GM18873 (cell line): ENCODE results near the gene ZFP92.

Experiments
- ATAC-seq: cut with Tn5 transposase; IDR thresholded peaks from one replicate; pipeline ENCODE4 v1.9.1; 2021; ENCODE audit warnings: mild to moderate bottlenecking, moderate library complexity, moderate number of reproducible peaks; ENCODE audit not compliant: unreplicated experiment, low FRiP score

ZFP92 gene, protein sequence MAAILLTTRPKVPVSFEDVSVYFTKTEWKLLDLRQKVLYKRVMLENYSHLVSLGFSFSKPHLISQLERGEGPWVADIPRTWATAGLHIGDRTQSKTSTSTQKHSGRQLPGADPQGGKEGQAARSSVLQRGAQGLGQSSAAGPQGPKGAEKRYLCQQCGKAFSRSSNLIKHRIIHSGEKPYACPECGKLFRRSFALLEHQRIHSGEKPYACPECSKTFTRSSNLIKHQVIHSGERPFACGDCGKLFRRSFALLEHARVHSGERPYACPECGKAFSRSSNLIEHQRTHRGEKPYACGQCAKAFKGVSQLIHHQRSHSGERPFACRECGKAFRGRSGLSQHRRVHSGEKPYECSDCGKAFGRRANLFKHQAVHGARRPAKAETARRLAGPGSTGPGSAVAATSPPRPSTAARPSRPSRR

DNA sequence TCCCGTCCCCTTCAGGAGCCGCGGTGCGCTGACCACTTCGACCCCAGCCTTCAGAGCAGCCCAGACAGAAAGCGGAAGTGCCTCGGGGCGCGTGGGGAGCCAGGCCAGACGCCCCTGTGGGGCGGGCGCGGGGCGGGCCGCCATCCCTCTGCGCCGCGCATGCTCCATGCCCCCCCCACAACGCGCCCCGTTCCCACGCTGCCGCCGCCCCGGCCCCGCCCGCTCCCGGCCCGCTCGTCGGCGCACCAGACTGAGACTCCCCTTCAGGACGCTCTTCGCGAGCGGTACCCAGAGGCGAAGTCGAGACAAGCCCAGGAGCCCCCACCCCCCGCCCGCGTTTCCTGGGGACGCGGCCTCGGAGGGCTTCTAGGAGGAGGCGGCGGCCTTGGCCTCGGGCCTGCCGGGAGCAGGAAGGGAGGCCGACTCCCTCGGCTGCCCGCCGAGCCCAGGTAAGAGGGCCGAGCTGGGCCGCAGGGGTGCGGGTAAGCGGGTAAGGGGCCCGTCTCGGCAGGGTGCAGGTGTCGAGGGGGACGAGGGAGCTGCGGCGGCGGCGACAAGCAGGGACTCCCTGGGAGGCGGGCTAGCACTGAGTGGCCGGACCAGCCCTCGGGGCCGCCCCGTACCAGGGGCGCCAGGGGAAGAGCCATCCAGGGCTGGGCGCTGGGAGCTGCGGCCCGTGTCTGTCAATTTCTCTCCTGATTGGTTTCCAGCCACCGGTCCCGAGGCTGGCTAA lies at the start of gene ZFP92:
TSS of gene ZFP92 (plus strand) at position 218 of the 733 bp plus-strand sequence. CDS start 6,851 bp downstream, outside the sequence.
- ATAC-seq, result no peak

DNA sequence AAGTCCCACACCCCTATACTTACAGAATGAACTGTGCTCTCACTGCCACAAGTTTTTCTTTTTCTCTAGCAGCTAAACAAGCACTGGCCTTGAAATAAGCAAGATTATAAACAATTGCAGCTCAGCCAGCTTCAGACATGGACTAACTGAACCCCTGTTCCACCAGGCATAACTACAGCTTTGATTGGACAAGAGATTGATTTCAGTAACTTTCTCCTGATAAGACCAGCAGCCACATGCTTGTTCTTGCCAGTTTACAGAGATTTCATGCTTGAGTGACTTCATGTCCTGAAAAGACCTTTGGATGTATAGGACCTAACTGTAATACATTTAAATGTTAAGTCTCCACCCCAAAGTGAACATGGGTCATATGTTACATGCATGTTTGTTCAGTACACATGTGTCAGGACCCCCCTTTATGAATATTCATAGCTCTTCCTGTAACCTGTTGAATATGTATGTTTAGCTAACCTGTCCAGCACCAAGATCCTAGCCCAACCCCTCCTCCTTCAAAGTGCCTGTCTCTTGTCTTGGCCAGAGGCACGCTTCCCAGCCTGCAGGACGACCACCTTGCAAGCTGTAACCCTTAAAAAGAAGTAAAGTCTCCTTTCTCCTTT lies 49.4 kb upstream of the ZFP92 start:
- ATAC-seq, result no peak

DNA sequence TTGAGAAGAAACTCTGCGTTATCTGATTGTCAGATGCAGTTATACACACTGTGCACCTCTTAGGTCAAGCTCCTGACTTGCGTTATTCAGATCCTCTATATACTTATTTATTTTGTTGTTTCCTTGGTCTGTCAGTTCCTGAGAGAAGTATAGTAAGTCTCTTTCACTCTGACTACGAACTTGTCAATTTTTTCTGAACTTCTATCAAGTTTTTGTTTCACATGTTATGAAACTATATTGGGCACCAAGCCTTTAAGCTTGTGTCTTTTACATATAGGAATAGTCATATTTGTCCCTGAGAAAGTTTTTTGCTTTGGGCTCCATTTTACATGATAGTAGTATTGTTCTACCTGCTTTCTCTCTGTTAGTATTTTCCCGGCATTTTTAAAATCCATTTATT lies 45.6 kb upstream of the ZFP92 start:
- peak; percentile 50 for ATAC-seq

DNA sequence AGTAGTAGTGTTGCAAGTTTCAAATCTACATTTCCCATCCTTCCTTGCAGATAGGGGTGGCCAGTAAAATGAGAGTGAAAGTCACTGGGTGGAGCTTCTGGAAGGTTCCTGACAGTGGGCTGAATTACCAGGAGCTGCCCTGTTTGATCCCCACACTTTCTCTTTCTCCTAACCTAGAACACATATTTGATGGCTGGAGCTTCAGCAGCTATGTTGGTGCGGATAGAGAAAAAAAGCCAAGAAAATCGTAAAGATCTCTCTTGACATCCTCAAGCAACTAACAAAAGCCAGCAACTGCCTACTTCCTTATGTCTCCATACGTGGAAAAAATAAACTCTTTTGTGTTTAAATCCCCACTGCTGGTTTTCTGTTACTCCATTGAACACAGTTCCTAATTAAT lies 45.2 kb upstream of the ZFP92 start:
- ATAC-seq, result no peak

DNA sequence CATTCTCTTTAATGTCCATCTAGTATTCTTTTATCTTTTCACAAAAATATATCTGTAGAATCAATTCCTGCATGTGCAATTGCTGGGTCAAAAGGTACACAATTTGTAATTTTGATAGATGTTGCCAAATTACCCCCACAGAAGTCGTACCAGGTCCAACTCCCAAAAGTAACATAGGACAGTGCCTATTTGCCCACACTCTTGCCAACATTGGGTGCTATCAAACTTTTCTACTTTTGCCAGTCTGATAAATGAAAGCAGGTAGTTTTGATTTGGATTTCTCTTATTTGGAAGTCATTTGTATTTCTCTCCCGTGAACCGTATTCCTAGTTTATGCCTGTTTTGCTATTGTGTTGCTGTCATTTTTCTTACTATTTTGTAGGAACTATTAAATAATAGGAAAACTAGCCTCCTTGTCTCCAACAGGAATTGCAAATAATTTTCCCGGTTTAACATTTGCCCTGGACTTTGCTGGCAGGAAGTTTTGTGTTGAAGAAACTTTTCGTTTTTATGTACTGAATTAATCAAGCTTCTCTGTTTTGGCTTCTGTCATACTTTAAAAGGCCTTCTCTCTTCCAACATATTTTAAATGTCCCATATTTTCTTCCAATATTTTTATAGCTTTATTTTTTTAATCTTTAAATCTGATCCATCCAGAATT lies 44.3 kb upstream of the ZFP92 start:
- no peak for ATAC-seq

DNA sequence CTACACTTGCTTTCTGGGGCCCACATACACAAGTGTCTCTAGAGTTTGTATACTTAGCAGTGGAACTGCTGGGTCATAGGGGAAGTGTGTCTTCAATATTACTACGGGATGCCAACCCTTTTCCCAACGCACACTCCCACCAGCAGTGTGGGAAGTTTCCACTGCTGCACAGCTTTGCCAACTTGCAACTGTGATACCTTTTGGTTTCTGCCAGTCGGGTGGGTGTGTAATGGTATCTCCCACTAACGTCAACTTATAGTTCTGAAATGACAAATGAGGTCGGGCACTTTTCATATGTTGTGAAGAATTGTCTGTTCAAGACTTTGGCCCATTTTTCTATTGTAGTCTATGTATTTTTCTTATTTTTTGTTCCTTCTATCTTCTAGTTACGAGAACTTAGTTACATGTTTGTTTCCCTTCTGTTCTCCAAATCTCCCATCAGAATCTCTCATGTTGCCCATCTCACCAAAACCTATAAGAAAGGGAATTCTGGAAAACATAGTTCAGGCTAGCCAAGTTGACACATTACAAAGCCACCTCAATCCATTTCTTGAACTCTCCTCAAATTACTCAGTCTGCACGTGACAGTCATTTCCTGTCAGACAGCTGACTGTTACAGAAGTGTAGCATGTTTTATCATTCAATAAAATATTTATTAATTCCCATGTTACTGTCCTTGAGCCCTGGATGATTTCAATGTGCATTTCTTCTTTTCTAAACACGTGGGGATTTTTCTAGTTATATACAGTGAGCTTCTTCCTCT lies 40.8 kb upstream of the ZFP92 start:
- ATAC-seq, result no peak

DNA sequence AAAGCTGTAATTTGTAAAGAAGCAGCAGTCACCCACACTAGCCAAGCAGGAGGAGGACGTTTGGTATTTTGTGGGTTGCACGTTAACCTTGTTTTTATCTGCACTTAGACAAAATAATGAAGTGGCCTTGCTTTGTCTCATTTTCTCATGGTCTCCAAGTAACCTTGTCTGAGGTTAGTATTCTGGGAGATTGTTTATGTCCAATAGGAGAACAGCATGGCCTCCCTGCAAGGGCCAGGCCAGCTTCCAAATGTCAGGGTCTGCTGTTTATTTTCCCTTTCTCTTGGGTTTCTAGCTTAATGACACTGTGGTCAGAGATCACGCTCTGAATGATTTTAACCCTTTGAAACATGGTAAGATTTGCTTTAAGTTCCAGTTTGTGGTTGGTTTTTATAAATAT lies 40.0 kb upstream of the ZFP92 start:
- no peak for ATAC-seq

DNA sequence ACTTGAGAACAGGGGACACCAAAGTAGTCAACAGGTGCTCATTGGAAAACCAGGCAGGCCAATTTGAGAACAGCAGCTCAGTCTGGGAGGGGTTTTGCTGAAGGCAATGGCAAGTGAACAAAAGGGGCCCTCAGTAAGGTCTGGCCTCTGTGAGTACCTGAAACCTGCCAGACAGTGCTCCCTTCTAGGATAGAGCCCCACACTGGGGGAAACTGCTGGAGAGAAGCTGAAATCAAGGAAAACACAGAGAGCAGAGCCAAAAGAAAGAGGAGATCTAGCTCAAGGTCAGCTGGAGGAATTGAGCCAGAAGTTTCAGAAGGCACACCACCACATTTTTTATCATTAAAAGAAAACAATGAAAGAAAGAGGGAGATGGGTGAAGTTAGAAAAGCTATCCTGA lies 38.3 kb upstream of the ZFP92 start:
- ATAC-seq, result no peak

DNA sequence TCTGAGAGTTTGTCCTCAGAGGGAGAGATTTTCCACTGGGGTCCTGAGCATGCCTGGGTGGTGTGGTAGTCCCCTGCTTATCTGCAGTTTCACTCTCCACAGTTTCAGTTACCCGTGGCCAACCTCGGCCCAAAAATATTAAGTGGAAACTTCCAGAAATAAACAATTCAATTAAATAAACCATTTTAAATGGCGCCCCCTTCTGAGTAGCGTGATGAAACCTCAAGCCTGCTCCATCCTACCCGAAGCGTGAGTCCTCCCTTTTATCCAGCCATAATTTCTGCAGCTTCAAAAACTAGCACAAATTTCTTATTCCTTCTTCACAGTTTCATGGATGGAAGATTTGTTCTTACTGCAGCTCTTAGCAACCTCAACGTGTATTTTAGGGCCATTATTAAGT lies 36.8 kb upstream of the ZFP92 start:
- no peak for ATAC-seq

DNA sequence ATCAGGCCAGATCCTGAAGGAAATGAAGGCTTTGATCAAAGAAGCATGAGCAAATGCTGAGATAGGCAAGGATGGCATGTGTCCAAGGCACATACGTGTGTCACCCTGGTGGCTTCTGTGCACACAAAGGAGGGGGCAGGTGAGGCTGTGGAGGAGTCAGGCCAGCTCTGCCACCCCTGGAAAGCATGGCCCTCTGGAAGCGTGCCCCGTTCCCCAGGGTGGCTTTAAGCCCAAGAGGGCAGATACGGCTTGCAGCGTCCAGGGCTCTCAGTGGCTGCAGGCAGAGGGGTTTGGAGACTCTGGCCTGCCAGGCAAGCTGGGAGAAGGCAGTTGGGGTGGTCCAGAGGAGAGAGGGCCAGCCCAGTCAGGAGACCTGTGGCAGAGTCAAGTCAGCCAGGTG lies 35.7 kb upstream of the ZFP92 start:
- no peak for ATAC-seq

DNA sequence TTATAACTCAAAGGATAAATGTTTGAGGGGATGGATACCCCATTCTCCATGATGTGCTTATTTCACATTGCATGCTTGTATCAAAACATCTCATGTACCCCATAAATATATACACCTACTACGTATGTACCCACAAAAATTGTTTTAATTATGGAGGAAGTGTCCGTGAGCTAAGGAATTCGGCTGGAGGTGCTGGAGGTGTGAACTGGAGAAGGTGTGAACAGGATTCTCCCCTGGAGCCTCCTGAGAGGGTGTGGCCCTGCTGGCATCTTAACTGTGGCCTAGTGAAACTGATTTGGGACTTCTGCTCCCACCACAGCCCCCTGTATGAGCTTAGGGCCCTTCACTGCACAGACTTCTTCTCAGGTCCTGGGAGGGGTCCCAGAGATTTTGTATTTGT lies 33.5 kb upstream of the ZFP92 start:
- no peak for ATAC-seq

DNA sequence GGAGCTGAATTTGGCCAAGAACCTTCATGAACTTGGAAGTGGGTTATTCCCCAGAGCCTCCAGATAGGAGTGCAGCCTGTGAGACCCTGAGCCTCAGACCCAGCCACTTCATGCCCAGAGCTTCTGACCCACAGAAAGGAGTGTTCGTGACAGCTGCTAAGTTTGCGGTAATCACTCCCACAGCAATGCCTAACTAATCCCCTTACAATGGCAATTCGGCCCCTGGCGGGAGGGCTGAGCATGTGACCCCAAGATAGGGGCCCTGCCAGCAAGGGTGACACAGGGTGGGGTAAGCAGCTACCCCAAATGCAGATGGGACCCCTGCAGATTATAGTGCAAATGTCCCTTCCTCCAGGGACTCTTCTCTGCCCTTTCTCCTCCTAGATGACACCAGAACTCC lies 32.7 kb upstream of the ZFP92 start:
- no peak for ATAC-seq

DNA sequence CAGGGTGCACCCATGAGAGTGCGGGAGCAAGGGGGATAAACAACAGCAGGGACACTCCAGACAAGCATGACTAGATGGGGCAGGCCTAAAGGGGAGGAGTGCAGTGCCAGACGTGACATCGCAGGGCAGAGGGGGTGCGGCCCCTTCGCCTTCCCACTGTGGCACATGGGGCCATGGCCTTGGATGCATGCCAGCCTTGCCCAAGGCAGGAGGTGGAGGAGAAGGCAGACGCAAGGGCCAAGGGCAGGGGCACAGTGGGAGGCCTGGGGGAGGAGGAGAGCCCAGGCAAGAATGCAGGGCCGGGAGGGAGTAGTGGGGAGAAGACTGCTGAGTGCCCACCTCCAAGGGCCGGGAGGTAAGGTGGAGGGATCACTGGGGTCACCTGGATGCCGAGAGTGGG lies 31.8 kb upstream of the ZFP92 start:
- ATAC-seq, result no peak

DNA sequence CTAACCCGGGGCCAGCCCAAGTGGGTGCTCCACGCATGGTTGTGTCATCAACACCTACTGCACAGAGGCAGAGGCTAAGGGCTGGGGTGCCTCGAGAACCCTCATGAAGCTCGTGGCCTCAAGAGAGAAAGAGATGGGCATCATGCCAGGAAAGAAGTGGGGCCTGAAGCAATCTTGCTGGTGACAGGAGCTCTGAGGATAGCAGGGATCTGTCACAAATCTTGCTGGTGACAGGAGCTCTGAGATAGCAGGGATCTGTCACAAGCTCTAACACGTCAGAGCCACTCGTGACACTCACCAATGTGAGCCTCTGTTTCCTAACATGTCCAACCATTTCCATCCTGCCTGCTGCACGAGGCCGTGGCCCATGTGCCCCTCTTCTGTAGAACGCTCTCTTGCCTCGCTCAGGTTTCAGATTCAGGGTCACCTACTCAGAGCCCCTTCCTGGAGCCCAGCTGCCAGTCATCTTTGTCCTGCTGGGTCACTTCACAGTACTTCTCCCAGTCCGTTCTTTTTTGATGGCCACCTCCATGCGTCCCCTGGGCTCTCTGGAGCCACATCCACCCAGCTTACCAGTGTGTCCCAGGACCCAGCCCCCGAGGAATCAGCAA lies 31.2 kb upstream of the ZFP92 start:
- no peak for ATAC-seq

DNA sequence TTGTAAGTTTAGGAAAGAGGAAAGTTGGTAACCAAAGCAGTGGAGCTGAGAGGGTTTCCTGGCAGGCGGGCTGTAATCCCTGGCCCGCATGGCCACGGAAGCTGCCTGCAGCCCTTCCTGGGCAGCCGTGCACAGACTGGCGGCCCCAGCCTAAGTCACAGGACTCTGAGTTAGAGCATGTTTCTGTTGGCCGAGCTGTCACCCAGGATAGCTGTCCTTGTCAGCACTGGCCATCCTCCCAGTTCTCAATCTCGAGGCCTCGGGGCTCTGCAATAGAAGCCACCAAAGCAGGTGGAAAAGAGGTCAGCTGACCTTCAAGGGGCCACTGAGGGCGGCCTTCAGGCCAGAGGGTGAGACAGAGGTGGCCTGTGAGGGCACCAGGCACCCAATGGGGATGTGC lies 30.6 kb upstream of the ZFP92 start:
- ATAC-seq, result no peak

DNA sequence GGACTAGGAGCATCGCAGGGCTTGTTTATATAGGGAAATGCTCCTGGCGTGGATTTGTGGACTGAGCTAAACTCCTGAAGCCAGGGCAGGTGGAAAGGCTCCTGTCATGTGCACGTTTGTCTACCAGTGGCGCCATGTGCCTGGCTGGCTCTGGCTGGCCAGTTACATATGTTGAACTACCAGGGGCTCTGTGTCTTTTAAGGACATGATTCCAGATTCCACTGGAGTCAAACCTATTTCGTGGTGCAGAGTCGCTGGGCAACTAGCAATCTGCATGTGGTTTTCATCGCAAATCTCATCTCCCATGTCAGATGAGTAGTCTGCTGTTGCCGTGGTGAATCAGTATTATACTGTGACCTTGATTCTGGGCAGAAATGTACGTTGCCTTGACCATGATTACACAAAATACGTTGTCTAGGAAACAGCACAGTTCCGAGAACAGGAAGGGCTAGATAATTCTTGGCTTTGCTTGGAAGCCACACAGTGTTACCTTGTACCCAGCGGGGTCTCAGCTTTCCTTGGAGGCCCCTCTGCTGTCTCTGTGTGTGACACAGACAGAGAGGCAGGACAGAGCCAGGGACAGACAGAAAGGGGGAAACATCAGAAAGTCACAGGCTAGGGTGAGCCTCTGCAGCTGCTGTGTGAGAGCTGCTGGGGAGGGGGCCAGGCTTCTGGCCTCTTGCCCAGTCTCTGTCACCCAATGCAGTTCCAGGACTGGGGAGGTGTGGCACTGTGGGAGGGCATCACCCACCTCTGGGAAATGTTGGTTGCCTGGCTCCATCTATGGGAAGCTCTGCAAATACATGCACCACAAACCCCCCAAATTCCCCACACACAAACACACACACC lies 29.4 kb upstream of the ZFP92 start:
- no peak for ATAC-seq

DNA sequence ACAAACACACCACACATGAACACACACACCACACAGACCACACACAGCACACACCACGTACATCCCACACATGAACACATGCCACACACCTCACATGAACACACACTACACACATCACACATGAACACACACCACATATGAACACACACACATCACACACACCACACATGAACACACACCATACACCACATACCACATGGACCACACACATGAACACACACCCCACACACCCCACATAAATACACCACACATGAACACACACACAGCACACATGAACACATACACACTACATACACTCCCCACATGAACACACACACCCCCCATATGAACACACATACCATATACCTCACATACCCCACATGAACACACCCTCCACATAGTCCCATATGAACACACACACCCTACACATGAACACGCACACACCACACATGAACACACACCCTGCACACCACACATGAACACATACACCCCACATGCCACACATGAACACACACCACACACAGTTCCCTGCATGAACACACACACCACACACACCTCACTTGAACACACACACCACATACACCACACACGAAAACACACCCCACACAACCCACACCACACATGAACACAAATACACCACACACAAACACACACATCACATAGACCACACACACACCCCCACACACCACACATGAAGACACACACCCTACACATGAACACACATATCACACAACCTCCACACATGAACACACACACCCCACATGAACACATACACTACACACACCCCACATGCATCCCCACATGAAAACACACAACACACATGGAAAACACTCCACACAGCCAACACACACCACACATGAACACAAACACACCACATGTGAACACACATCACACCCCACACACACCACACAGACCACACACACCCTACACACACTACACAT lies 28.4 kb upstream of the ZFP92 start:
- no peak for ATAC-seq

DNA sequence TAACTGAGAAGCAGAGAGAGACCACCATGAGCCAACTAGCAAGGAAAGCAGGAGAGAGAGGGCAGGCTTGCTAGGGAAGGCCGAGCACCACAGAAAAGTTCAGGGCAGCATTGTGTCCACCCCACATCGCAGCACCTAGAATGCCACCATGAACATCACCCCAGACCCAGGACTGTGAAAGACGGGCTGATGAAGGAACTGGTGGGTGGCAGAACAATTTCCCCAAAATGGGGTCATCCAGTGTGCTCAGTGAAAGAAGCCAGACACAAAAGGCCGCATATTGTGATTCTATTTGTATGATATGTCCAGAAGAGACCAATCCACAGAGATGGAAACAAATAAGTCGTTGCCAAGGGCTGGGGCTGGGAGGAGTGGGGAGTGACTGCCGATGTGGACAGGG lies 26.9 kb upstream of the ZFP92 start:
- no peak for ATAC-seq
